GM23338 (cell line): Measurements from ENCODE around the gene CYB561D2. TPM values are rescaled to one million over a fixed set of nuclear protein-coding genes. Genes with fewer than 3 reads are reported as not detected.

Experiments
- ATAC-seq: fragments of 200-7000 bp; cut with Tn5 transposase; 3 replicates; pipeline ENCODE4 v1.9.1; 2020
- DNase-seq: peaks from one replicate; pipeline ENCODE4 v3.0.0-alpha.2; 2015; ENCODE audit warnings: low spot score
- H2AFZ ChIP-seq: fragments of 200-600 bp; sonication (generic); 2 replicates; pipeline ENCODE4 v1.8.0; 2016; ENCODE audit warnings: antibody characterized with exemption, mild to moderate bottlenecking, moderate library complexity
- H3F3A ChIP-seq: fragments of 200-600 bp; sonication (generic); replicated peaks from 2 replicates; pipeline ENCODE4 v1.8.0; 2017; ENCODE audit warnings: antibody characterized with exemption, mixed run types, low read depth
- H3K27ac ChIP-seq: fragments of 200-600 bp; sonication (generic); 2 replicates; pipeline ENCODE4 v1.6.1; 2016; ENCODE audit warnings: low read depth
- H3K27me3 ChIP-seq: fragments of 200-600 bp; sonication (generic); 2 replicates; pipeline ENCODE4 v1.8.0; 2016; ENCODE audit warnings: mild to moderate bottlenecking, mixed run types, moderate library complexity; ENCODE audit not compliant: insufficient read depth
- H3K36me3 ChIP-seq: fragments of 200-600 bp; sonication (generic); 2 replicates; pipeline ENCODE4 v1.8.0; 2016; ENCODE audit warnings: mild to moderate bottlenecking; ENCODE audit not compliant: insufficient read depth
- H3K4me1 ChIP-seq: fragments of 200-600 bp; sonication (generic); 2 replicates; pipeline ENCODE4 v1.8.0; 2016; ENCODE audit warnings: mild to moderate bottlenecking, moderate library complexity; ENCODE audit not compliant: insufficient read depth
- H3K4me2 ChIP-seq: fragments of 200-600 bp; sonication (generic); 2 replicates; pipeline ENCODE4 v1.7.1; 2017; ENCODE audit warnings: mixed run types
- H3K4me3 ChIP-seq: fragments of 200-600 bp; sonication (generic); 2 replicates; pipeline ENCODE4 v1.6.1; 2016; ENCODE audit warnings: mixed run types
- H3K79me2 ChIP-seq: fragments of 200-600 bp; sonication (generic); replicated peaks from 2 replicates; pipeline ENCODE4 v1.8.0; 2017; ENCODE audit warnings: mild to moderate bottlenecking; ENCODE audit not compliant: insufficient read depth
- H3K9me2 ChIP-seq: fragments of 200-600 bp; sonication (generic); 2 replicates; pipeline ENCODE4 v1.8.0; 2017; ENCODE audit not compliant: insufficient read depth
- H4K20me1 ChIP-seq: fragments of 200-600 bp; sonication (generic); replicated peaks from 2 replicates; pipeline ENCODE4 v1.8.0; 2017; ENCODE audit warnings: mild to moderate bottlenecking; ENCODE audit not compliant: insufficient read depth
- H3K27ac Mint-ChIP-seq: 2 replicates; pipeline ENCODE4 v1.8.0; 2020; ENCODE audit warnings: inconsistent platforms, mild to moderate bottlenecking, moderate library complexity, mixed read lengths
- H3K27me3 Mint-ChIP-seq: 3 replicates; pipeline ENCODE4 v1.8.0; 2022; ENCODE audit warnings: low read depth, mild to moderate bottlenecking, moderate library complexity, mixed read lengths, inconsistent platforms; ENCODE audit not compliant: insufficient read depth, poor library complexity
- H3K36me3 Mint-ChIP-seq: 3 replicates; pipeline ENCODE4 v1.8.0; 2021; ENCODE audit warnings: low read depth, mild to moderate bottlenecking, inconsistent platforms, moderate library complexity, mixed read lengths
- H3K4me1 Mint-ChIP-seq: 3 replicates; pipeline ENCODE4 v1.8.0; 2020; ENCODE audit warnings: mild to moderate bottlenecking, inconsistent platforms, mixed read lengths
- H3K4me3 Mint-ChIP-seq: 3 replicates; pipeline ENCODE4 v1.8.0; 2021; ENCODE audit warnings: moderate library complexity, mild to moderate bottlenecking, inconsistent platforms, mixed read lengths
- H3K9me3 Mint-ChIP-seq: 3 replicates; pipeline ENCODE4 v1.8.0; 2020; ENCODE audit warnings: moderate library complexity, mild to moderate bottlenecking, inconsistent platforms, mixed read lengths
- CREB1 ChIP-seq: fragments of 250-450 bp; sonication (Bioruptor Pico); IDR thresholded peaks from 2 replicates; pipeline ENCODE4 v1.5.0; 2020; ENCODE audit warnings: low read depth, mild to moderate bottlenecking, moderate library complexity
- CTCF ChIP-seq, 2 experiments: fragments of 200-600 bp in 1 of 2; sonication (generic) in 1 of 2; conservative IDR thresholded peaks; 2 replicates each; pipeline versions ENCODE4 v1.5.1 to v1.6.1; 2016 to 2017; ENCODE audit warnings: antibody characterized with exemption in 2 of 2, low read depth in 2 of 2, mild to moderate bottlenecking in 2 of 2, moderate library complexity in 1 of 2
- EZH2 ChIP-seq: fragments of 200-600 bp; sonication (generic); IDR thresholded peaks from one replicate; pipeline ENCODE4 v1.8.0; 2017; ENCODE audit warnings: antibody characterized with exemption, mild to moderate bottlenecking, low read depth; ENCODE audit not compliant: unreplicated experiment
- EZH2phosphoT487 ChIP-seq: fragments of 200-600 bp; sonication (generic); IDR thresholded peaks from one replicate; pipeline ENCODE4 v1.8.1; 2018; ENCODE audit warnings: antibody characterized with exemption; ENCODE audit not compliant: unreplicated experiment
- NANOG ChIP-seq: IDR thresholded peaks from 2 replicates; pipeline ENCODE4 v1.6.1; 2016; ENCODE audit warnings: antibody characterized with exemption, borderline replicate concordance
- POLR2AphosphoS5 ChIP-seq: IDR thresholded peaks from 2 replicates; pipeline ENCODE4 v1.6.1; 2016; ENCODE audit warnings: antibody characterized with exemption, low read depth
- STAT1 ChIP-seq: IDR thresholded peaks from one replicate; pipeline ENCODE4 v1.6.1; 2016; ENCODE audit warnings: antibody characterized with exemption; ENCODE audit not compliant: unreplicated experiment
- ZNF114 ChIP-seq: fragments of 250-450 bp; sonication (Bioruptor Pico); IDR thresholded peaks from 2 replicates; pipeline ENCODE4 v1.5.0; 2020; ENCODE audit warnings: mild to moderate bottlenecking, moderate library complexity
- polyA plus RNA-seq: library from polyadenylated mRNA; unstranded; fragments of >200 nt; fragmentation: Nextera tagmentation; extraction: Ambion mirVana; gene quantifications from 2 replicates; pipeline ENCODE4 v1.2.1, GENCODE V29; 2016
- total RNA-seq: library from RNA; depleted of rRNA; stranded (reverse); fragments of >200 nt; shearing (Covaris generic); gene quantifications from 2 replicates; pipeline ENCODE4 v1.2.3, GENCODE V29; 2014
- TF ChIP-seq, protein P1 (sequence below): IDR thresholded peaks from 2 replicates; pipeline ENCODE4 v1.6.1; 2016; ENCODE audit warnings: antibody characterized with exemption

The CYB561D2 gene
- total and polyA plus RNA-seq, 2 experiments from 2014 or later, result 10.1 to 18.2 TPM

GRCh38 chr3:50395070-50395860, 44.6 kb downstream of the CYB561D2 start:
- no peaks in the 10 kb centered on the region; the same call in 2 of the 3 replicates for H3K36me3 Mint-ChIP-seq
- Histone ChIP-seq H3K4me3 (no peak overlapping the region), H3K4me1 (no peaks in the 10 kb centered on the region), H3K27me3 (no peaks in the 10 kb centered on the region), H3K36me3 (no peaks in the 10 kb centered on the region; the same call in 1 of the 2 replicates), H3F3A (no peaks in the 10 kb centered on the region), H3K79me2 (no peaks in the 10 kb centered on the region), H3K9me2 (no peaks in the 10 kb centered on the region), H2AFZ (no peak overlapping the region), H3K27ac (no peak overlapping the region), H4K20me1 (no peaks in the 10 kb centered on the region), H3K4me2 (no peak overlapping the region)
- no peak for TF ChIP-seq STAT1
- no peak for TF ChIP-seq EZH2phosphoT487
- no peak for TF ChIP-seq POLR2AphosphoS5
- TF ChIP-seq CTCF (conservative IDR thresholded peaks at IDR 0.05; ENCODE audit: low read depth in 2 of 2), result no peak
- TF ChIP-seq EZH2, result no peak
- no peak for TF ChIP-seq CREB1 (CRISPR knock-in tag)
- TF ChIP-seq, protein P1, sequence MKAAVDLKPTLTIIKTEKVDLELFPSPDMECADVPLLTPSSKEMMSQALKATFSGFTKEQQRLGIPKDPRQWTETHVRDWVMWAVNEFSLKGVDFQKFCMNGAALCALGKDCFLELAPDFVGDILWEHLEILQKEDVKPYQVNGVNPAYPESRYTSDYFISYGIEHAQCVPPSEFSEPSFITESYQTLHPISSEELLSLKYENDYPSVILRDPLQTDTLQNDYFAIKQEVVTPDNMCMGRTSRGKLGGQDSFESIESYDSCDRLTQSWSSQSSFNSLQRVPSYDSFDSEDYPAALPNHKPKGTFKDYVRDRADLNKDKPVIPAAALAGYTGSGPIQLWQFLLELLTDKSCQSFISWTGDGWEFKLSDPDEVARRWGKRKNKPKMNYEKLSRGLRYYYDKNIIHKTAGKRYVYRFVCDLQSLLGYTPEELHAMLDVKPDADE, result no peak
- TF ChIP-seq NANOG, result no peak
- ATAC-seq, result no peak
- no peak for DNase-seq
- no peak overlapping the region for H3K27ac Mint-ChIP-seq
- H3K4me3 Mint-ChIP-seq, result no peak overlapping the region
- no peaks in the 10 kb centered on the region for H3K4me1 Mint-ChIP-seq
- no peaks in the 10 kb centered on the region for H3K9me3 Mint-ChIP-seq
- H3K27me3 Mint-ChIP-seq, result peaks cover 4% of the 10 kb centered on the region

DNA sequence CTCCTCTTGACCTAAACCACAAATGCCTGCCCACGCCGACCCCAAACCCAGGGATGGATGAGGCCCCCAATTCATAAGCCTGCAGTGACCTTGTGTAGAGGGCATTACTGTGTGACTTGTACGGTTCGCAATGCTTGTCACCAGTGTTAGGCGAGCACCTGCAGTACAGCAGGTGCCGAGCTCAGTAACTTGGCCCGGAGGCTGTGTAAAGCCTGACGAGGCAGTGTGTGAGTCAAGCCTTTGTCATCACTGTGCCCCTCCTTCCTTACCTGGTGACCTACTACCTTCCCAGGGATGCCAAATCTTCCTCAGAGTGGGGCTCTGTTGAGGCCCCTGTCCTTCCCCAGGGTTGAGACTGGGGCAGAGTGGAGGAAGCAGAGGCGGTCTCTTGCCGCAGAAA, 45.8 kb downstream of the CYB561D2 start:
- TF ChIP-seq ZNF114 (CRISPR knock-in tag) (no peak), NANOG (no peak), EZH2 (no peak), STAT1 (no peak)
- TF ChIP-seq, protein P1, result no peak
- Mint-ChIP-seq H3K36me3 (no peaks in the 10 kb centered on the region; the same call in 2 of the 3 replicates), H3K4me1 (no peaks in the 10 kb centered on the region), H3K4me3 (no peak overlapping the region), H3K27me3 (peaks cover 5% of the 10 kb centered on the region), H3K9me3 (no peaks in the 10 kb centered on the region), H3K27ac (no peak overlapping the region)
- H3F3A ChIP-seq, result no peaks in the 10 kb centered on the region
- no peak for ATAC-seq
- no peak for DNase-seq
- no peaks in the 10 kb centered on the region for H3K27me3 ChIP-seq
- H3K4me1 ChIP-seq, result no peaks in the 10 kb centered on the region
- H3K4me2 ChIP-seq, result no peak overlapping the region
- no peaks in the 10 kb centered on the region for H3K9me2 ChIP-seq
- H3K27ac ChIP-seq, result no peak overlapping the region
- no peaks in the 10 kb centered on the region for H4K20me1 ChIP-seq
- no peak overlapping the region for H2AFZ ChIP-seq
- H3K4me3 ChIP-seq, result no peak overlapping the region
- no peaks in the 10 kb centered on the region; the same call in 1 of the 2 replicates for H3K36me3 ChIP-seq
- H3K79me2 ChIP-seq, result no peaks in the 10 kb centered on the region
